Heart left ventricle (tissue), 13 donors: ENCODE measurements around the gene RYR3.

Experiments used
- CTCF ChIP-seq, 12 donors: fragments of 200-600 bp; sonication (generic) in 4 of 12; IDR thresholded peaks; one replicate each; pipeline versions ENCODE4 v1.5.0 to v1.8.0; 2018 to 2022; ENCODE audit warnings: antibody characterized with exemption in 12 of 12, mild to moderate bottlenecking in 5 of 12
- POLR2A ChIP-seq, 2 donors: fragments of 450-650 bp; IDR thresholded peaks; one replicate each; pipeline ENCODE4 v1.6.1; 2017; ENCODE audit warnings: antibody characterized with exemption in 2 of 2, mild to moderate bottlenecking in 2 of 2, moderate library complexity in 2 of 2
- donor health status: ischemic (EF 13 %, LVEDD 7.1; RV severe dilation, severe dysfunction).
- donor health status: DM: no; HTN: yes; CAD: no.
- donor health status: DM: no; HTN: no; CAD: no.
- donor health status: ischemic (EF 25% LVEDD 6.9; RV normal size, moderate dysfunction).
- donor health status: ischemic (EF 25% LVEDD 5.7; RV mildly dilated, moderate dysfunction).
- donor health status: ischemic (EF 35%, LVEDD 5.7; RV mildly dilated, moderate dysfunction).
- donor health status: nonischemic (EF 11% LVEDD 7.7; RV severe dilation, severe dysfunction).
- donor health status: DM: yes; HTN: yes; CAD: no.
- donor health status: PGD.
- donor health status: ischemic (EF 29% LVEDD 5.4; RV normal size, mild dysfunction).
- donor health status: nonischemic (EF 23%, LVEDD 6.1; RV moderate dilation, normal function).

DNA sequence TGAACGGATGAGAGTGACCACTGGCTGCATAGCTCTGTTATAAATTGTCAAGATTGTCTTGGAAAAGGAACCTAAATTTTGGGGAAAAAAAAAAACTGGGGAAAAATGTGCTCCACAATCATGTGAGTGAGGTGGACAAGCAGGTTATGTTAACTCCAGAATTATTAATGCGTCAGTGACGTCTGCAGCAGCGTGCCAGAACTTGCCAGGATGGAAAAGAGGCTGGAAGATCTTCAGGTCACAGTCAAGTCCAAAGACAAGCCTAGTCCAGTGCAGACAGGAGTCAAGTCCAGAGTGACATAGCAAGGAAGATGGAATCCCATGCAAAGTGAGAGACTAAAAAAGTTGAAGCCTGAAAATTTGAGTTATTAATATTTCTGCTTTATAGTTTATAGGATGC lies 140.6 kb downstream of the RYR3 start:
- no peak for TF ChIP-seq POLR2A (IDR thresholded peaks at IDR 0.05)
- TF ChIP-seq CTCF (IDR thresholded peaks at IDR 0.05) = no peak
